GM19328 (cell line): ENCODE results near the gene PUM1.
"Not testable (repeated sequence)": the region's sequence is repeated elsewhere in the genome, so short reads cannot be mapped to it uniquely, and the experiment has no call there.

ENCODE experiments used
- ATAC-seq: cut with Tn5 transposase; IDR thresholded peaks from one replicate; pipeline ENCODE4 v1.9.1; 2021; ENCODE audit warnings: mild to moderate bottlenecking, moderate library complexity; ENCODE audit not compliant: unreplicated experiment

Gene PUM1

GRCh38 chr1:30968220-30968971 is 97.1 kb downstream of the PUM1 start:
- ATAC-seq: no peak

DNA sequence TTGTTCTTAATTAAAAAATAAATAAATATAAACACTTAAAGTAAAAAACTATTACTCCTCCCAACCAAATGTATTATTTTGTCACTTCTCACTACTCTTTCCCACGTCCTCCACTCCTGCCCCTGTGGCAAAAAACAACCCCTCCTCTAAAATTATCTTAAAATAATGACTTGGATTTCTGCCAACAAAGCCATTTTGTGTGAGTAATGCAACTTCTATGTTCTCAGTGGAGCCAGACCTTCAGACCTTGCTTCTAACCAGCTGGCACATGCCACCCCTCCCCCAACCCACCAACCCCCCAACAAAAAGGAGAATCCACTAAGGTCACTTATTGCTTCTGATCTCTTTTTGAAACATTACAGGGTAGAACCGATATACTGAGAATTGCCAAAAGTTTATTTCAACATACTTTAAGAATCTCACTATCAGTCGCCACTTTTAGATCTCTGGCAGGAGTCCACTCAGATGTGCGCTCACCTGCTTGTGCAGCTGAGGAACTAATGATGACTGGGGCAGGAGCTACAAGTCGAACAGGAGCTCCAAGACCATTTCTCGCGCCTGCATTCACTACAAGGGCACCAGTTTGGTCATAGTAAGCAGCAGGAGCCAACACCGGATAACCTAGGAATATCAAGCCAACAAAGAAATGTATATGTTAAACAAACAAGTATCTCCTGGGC is 98.7 kb downstream of the PUM1 start:
- ATAC-seq: no peak

- ATAC-seq: no peak
Measured at GRCh38 chr1:30965924-30966599, 99.5 kb downstream of the PUM1 start.

DNA sequence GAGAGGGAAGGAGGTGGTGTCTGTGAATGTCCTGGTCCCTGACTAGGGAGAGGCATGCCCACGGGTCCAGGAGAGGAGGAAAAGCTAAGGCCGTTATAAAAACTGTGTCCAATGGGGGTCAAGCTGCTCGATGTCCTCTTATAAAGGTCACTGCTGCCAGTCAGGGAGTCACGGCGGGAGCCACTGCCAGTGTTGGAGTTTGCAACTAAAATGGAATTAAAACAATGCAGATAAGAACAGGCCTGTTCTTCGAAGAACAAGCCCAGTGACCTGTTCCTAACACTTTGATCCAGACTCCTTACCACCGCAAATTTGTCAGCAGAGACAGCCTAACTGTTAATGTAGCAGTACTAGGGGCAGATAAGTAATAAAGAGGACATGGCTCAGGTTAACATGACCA is 100.8 kb downstream of the PUM1 start:
- ATAC-seq: no peak

- no peak for ATAC-seq
Measured at GRCh38 chr1:30962609-30963508, 102.7 kb downstream of the PUM1 start.

- no peak for ATAC-seq
Measured at GRCh38 chr1:30957560-30958222, 107.8 kb downstream of the PUM1 start.

DNA sequence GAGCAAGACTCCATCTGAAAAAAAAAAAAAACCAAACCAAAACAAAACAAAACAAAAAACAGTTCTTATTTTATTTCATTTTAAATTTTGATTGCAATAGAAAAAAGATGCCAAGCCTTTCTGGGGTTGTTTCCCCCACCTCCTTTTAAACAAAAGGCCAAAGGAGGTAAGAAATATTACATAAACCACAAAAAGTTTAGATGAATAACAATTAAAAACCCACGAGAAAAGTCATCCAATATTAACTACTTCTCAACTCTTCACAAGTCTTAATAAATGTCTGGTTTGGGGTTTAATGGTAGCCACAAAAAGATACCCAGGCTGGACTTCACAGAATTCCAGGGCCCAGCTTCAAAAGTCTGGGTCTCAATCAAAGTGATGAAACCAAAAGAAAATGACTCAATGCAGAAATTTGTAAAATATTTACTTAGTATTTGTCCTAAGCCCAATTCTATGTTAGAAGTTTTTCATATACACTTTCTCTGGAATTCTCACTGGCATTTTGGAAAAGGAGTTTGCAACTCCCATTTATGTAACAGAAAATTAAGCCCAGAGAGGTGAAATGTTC is 110.0 kb downstream of the PUM1 start:
- ATAC-seq: no peak

GRCh38 chr1:30953685-30954084 is 111.8 kb downstream of the PUM1 start:
- no peak for ATAC-seq

GRCh38 chr1:30952098-30952497 is 113.4 kb downstream of the PUM1 start:
- no peak for ATAC-seq

DNA sequence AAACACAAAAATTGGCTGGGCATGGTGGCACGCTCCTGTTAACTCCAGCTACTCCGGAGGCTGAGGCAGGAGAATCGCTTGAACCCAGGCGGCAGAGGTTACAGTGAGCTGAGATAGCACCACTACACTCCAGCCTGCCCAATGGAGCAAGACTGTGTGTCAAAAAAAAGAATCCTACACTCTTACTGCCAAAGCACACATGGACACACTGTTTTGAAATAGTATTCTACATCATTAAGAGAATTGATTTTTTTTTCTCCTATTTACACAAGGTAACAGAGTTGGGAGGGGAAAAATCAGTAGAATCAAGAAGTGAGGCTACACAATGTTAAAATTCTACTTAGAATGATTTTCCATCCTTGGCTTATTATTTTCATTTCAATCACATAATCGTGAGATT is 114.8 kb downstream of the PUM1 start:
- no peak for ATAC-seq

- no peak for ATAC-seq
Measured at GRCh38 chr1:30950053-30950452, 115.5 kb downstream of the PUM1 start.

- ATAC-seq: not testable (repeated sequence)
Measured at GRCh38 chr1:30949487-30949838, 116.1 kb downstream of the PUM1 start.

GRCh38 chr1:30948813-30949486 is 116.6 kb downstream of the PUM1 start:
- not testable (repeated sequence) for ATAC-seq

DNA sequence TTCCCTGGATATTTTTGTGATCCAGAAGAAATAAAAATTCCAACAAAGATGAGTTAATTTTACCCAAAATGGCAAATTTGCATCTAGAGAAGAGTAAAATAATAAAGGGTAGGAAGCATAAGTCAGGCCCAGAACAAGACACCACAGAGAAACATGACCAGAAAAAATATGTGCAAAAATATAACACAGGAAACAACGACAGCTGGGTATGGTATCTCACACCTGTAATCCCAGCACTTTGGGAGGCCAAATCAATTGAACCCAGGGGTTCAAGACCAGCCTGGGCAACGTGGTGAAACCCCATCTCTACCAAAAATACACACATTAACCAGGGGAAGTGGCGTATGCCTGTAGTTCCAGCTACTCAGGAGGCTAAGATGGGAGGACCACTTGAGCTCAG is 117.2 kb downstream of the PUM1 start:
- ATAC-seq: no peak

DNA sequence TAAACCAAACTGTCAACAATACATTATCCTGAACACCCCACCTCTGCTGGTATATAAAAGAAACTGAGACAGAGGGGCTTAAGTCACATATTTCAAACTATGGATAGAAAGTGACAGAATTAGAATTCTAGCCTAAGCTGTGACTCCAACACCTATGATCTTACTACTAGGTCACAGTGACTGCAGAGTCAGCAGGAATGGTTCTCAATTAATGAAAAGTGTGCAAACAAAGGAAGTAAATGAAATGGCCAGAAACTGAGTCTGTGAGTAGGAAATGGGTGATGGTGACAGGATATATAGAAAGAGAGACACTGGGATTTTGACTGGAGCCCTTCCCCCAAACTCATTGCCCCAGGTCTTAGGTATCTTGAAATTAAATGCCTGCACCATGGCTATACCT is 118.3 kb downstream of the PUM1 start:
- ATAC-seq: no peak

- ATAC-seq: no peak
Measured at GRCh38 chr1:30942326-30942963, 123.1 kb downstream of the PUM1 start.

- ATAC-seq: no peak
Measured at GRCh38 chr1:30940541-30940940, 125.0 kb downstream of the PUM1 start.

GRCh38 chr1:30936541-30937171 is 128.9 kb downstream of the PUM1 start:
- no peak for ATAC-seq

DNA sequence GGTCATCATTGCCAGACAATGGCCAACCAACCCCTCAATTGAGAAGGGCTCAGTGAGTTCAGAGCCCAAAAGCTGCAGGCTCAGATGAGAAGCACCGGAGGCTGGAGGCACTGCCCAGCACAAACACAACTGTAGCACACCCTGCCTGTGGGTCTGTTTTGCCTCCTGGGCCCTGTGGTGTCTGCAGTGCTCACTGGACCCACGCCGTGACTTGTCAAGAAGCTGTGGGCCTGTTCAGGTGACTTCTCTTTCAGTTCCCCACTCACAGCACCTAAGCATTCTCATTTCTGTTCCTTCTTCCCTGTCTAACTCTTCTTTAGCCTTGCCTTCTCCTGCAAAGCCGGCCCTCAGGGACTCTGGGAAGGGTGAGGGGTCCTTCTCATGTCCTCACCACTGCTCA is 129.8 kb downstream of the PUM1 start:
- ATAC-seq: not testable (repeated sequence)
